BLaER1 treated with 17β-estradiol and CSF1 and Interleukin-3, amounts not matched to agents 10 nM and 100 nM (cell line): ENCODE data around the gene SEPTIN7.
"Not testable (repeated sequence)": the region's sequence is repeated elsewhere in the genome, so short reads cannot be mapped to it uniquely, and the experiment has no call there.

Experiments
- H3K27ac ChIP-seq, 11 experiments: shearing (Covaris generic); formaldehyde crosslinking; 2 replicates each; pipeline ENCODE4 v1.8.1; 2022
- H3K27me3 ChIP-seq, 11 experiments: shearing (Covaris generic); formaldehyde crosslinking; 2 replicates each; pipeline ENCODE4 v1.8.1; 2022
- H3K36me3 ChIP-seq, 11 experiments: shearing (Covaris generic); formaldehyde crosslinking; 2 replicates each; pipeline ENCODE4 v1.8.1; 2022
- H3K4me1 ChIP-seq, 10 experiments: shearing (Covaris generic); formaldehyde crosslinking; 2 replicates each; pipeline ENCODE4 v1.8.1; 2022
- H3K4me2 ChIP-seq, 11 experiments: shearing (Covaris generic); formaldehyde crosslinking; 2 replicates each; pipeline ENCODE4 v1.8.1; 2022
- H3K4me3 ChIP-seq, 10 experiments: shearing (Covaris generic); formaldehyde crosslinking; 2 replicates each; pipeline ENCODE4 v1.8.1; 2022
- H3K9ac ChIP-seq, 11 experiments: shearing (Covaris generic); formaldehyde crosslinking; 2 replicates each; pipeline ENCODE4 v1.8.1; 2022
- H3K9me3 ChIP-seq, 11 experiments: shearing (Covaris generic); formaldehyde crosslinking; replicated peaks in 1 of 11; 2 replicates each; pipeline ENCODE4 v1.8.1; 2022
- H4K20me1 ChIP-seq, 11 experiments: shearing (Covaris generic); formaldehyde crosslinking; 2 replicates each; pipeline ENCODE4 v1.8.1; 2022
- Cebpa-rat ChIP-seq, 11 experiments: shearing (Covaris generic); IDR thresholded peaks; 2 replicates each; pipeline ENCODE4 v1.8.1; 2022

The SEPTIN7 gene

DNA sequence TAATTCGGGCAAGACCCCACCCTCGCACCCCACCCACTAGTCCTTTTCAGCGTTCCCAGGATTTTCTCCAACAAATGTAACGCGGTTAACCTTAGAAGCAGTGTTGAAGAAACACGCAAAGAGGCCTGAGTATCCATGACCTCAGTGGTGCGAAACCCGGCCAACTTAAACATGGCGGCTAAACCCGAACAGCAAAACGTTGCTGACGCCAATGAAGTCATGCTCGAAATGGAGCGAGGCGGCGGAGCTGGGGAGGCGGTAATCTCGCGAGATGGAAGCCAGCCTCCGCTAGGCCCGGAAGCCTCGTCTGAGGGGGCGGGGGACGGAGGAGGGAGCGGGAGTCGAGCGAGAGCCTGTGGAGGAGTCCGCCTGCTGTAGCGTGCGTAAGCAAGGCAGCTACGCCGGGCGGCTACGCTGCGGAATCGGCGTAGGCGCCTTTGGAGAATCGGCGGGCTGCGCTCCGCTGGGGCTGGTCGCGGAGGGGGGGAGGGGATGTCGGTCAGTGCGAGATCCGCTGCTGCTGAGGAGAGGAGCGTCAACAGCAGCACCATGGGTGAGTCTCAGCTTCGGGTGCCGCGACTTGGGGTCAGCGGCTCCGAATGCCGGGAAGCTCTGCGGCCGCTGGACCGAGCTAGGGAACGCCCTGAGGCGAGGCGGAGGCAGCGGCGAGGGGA lies at the start of gene SEPTIN7:
TSS of gene SEPTIN7 (plus strand) at position 340 of the 674 bp plus-strand sequence. CDS start at position 493, 153 bp downstream.
- Histone ChIP-seq H3K27me3 (no peaks in the 10 kb centered on the region), H4K20me1 (peaks cover 39 to 44% (median 42%) of the 10 kb centered on the region in 11 experiments), H3K4me2 (peak within 1 kb of the TSS; percentile 81 to 98 (median 90)), H3K9me3 (peaks cover 0 to 5% (median 1%) of the 10 kb centered on the region in 11 experiments; a peak in 8 of 22 replicates), H3K27ac (peak within 1 kb of the TSS; percentile 91 to 99 (median 97)), H3K4me1 (peaks cover 18 to 52% (median 32%) of the 10 kb centered on the region in 10 experiments), H3K36me3 (peaks cover 0 to 21% (median 18%) of the 10 kb centered on the region in 11 experiments; a peak in 16 of 22 replicates), H3K4me3 (peak within 1 kb of the TSS; percentile 84 to 94 (median 88)), H3K9ac (peak within 1 kb of the TSS; percentile 94 to 99 (median 97))
- no peak for TF ChIP-seq Cebpa-rat (IDR thresholded peaks at IDR 0.05)

DNA sequence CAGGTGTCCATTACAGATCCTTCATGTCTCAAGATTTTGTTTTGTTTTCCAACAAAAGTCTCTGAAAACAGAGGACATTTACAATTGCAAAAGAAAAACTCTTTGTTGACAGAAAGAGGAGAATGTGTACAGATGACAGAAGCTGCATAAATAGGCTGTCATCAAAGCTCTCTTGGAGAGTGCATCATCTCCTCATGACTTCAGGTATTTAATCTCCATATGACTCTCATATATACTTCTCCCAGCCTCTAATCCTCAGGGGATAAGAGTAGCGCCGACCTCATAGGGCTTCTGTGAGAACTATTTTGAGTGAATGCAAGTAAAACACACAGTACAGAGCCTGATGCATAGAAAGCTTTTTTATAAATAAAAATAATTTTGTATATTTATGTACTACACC lies 48.1 kb upstream of the SEPTIN7 start:
- no peak for TF ChIP-seq Cebpa-rat (IDR thresholded peaks at IDR 0.05)
- H3K36me3 ChIP-seq, result no peaks in the 10 kb centered on the region
- no peak overlapping the region for H3K4me3 ChIP-seq
- H3K4me2 ChIP-seq, result no peak overlapping the region
- H3K27ac ChIP-seq, result no peak overlapping the region
- H3K9ac ChIP-seq, result no peak overlapping the region
- no peaks in the 10 kb centered on the region; a peak in 1 of 22 replicates for H3K9me3 ChIP-seq
- H3K27me3 ChIP-seq, result no peaks in the 10 kb centered on the region
- no peaks in the 10 kb centered on the region for H3K4me1 ChIP-seq
- H4K20me1 ChIP-seq, result no peaks in the 10 kb centered on the region

GRCh38 chr7:35753761-35754603 lies 46.9 kb upstream of the SEPTIN7 start:
- H3K9ac ChIP-seq, result no peak overlapping the region
- no peaks in the 10 kb centered on the region for H3K36me3 ChIP-seq
- H3K27ac ChIP-seq, result no peak overlapping the region
- no peaks in the 10 kb centered on the region for H4K20me1 ChIP-seq
- no peak overlapping the region for H3K4me3 ChIP-seq
- H3K9me3 ChIP-seq, result no peaks in the 10 kb centered on the region; a peak in 1 of 22 replicates
- H3K27me3 ChIP-seq, result no peaks in the 10 kb centered on the region
- TF ChIP-seq Cebpa-rat (IDR thresholded peaks at IDR 0.05), result no peak
- H3K4me1 ChIP-seq, result no peaks in the 10 kb centered on the region
- H3K4me2 ChIP-seq, result no peak overlapping the region

DNA sequence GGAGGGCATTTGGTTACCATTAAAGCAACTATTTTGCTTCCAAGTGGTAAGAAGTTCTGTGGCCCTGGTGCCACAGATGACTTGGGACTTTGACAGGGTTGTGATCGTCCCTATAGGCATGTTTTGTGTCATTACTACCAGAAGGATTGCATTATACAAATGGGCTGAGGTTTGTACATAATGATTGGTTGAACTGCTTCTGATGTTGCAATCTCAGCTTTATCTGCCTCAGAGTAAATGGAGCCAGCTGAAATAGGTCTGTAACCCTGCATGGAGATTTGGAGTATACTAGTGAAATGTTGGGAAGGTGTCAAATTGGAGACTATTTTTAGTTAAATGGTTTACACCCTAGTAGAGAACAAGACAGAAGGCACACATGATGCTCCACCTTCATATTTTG lies 46.1 kb upstream of the SEPTIN7 start:
- Histone ChIP-seq H3K4me2 (no peak overlapping the region), H4K20me1 (no peaks in the 10 kb centered on the region), H3K4me3 (no peak overlapping the region), H3K4me1 (no peaks in the 10 kb centered on the region), H3K9ac (no peak overlapping the region), H3K36me3 (no peaks in the 10 kb centered on the region), H3K27me3 (no peaks in the 10 kb centered on the region), H3K27ac (no peak overlapping the region), H3K9me3 (no peaks in the 10 kb centered on the region; a peak in 1 of 22 replicates)
- peak in 1 of 11 experiments; percentile 24; a peak in 1 of 22 replicates for TF ChIP-seq Cebpa-rat (IDR thresholded peaks at IDR 0.05)

DNA sequence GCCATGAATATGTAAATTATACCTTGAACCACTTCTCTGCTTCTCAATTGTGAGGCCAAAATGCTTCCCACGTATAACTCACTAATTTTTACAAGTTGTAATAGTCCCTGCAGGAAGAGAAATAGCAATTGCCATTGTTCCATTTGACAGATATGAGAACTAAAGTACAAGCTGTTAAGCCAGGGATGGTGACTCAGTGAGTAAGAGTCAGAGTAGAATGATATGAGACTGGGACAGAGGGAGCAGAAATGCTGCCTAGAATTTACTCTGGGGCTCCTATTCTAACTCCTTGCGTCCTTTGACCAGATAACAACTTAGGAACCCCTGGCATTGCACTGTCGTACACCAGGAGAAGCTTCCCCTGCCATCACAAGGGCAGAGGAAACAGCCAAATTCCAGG lies 45.1 kb upstream of the SEPTIN7 start:
- no peaks in the 10 kb centered on the region for H3K36me3 ChIP-seq
- no peak for TF ChIP-seq Cebpa-rat (IDR thresholded peaks at IDR 0.05)

DNA sequence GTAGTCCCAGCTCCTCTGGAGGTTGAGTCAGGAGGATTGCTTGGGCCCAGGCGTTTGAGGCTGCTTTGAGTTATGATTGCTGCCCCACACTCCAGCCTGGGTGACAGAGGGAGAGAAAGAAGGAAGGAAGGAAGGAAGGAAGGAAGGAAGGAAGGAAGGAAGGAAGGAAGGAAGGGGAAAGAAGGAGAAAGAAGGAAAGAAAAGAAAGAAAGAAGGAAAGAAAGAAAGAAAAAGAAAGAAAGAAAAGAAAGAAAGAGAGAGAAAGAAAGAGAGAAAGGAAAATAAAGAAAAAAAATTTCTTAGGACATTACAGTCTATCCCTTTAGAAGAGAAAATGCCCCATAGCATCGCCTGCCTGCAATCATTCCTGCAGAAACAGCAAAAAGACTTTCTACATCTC lies 44.4 kb upstream of the SEPTIN7 start:
- not testable (repeated sequence) for H3K9ac ChIP-seq, H4K20me1 ChIP-seq

More for the DNA sequence above, 45.1 kb upstream of the SEPTIN7 start:
- H3K9me3 ChIP-seq, result no peaks in the 10 kb centered on the region; a peak in 1 of 22 replicates
- no peaks in the 10 kb centered on the region for H3K4me1 ChIP-seq
- no peak overlapping the region for H3K9ac ChIP-seq
- H3K4me3 ChIP-seq, result no peak overlapping the region
- H3K27ac ChIP-seq, result no peak overlapping the region
- H3K27me3 ChIP-seq, result no peaks in the 10 kb centered on the region
- no peaks in the 10 kb centered on the region for H4K20me1 ChIP-seq
- no peak overlapping the region for H3K4me2 ChIP-seq

DNA sequence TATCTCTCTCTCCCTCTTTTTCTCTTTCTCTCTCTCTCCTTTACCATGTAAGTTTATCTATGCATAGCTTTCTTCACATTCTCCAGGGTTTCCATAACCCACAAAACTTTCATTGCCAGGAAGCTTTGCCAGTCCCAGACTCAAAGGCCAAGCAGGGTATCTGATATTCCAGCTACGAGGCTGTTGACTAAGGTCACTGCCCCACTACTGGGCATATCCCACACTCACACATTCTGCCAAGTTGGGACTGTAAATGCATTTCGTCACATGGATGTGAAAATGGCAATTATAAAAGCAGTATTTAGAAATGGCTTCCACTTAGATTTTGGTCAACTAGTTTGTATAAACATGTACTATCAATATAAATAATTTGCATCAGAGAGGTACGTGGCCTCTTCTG lies 43.3 kb upstream of the SEPTIN7 start:
- Histone ChIP-seq H3K27me3 (no peaks in the 10 kb centered on the region), H3K9me3 (no peaks in the 10 kb centered on the region), H3K4me1 (no peaks in the 10 kb centered on the region), H4K20me1 (no peaks in the 10 kb centered on the region), H3K4me3 (no peak overlapping the region), H3K27ac (no peak overlapping the region), H3K36me3 (no peaks in the 10 kb centered on the region), H3K4me2 (no peak overlapping the region), H3K9ac (no peak overlapping the region)
- no peak for TF ChIP-seq Cebpa-rat (IDR thresholded peaks at IDR 0.05)

More for the DNA sequence above, 44.4 kb upstream of the SEPTIN7 start:
- H3K4me2 ChIP-seq, H3K27me3 ChIP-seq, H3K27ac ChIP-seq, H3K4me1 ChIP-seq, H3K36me3 ChIP-seq, H3K9me3 ChIP-seq, H3K4me3 ChIP-seq: not testable (repeated sequence)

GRCh38 chr7:35758421-35758820 lies 42.4 kb upstream of the SEPTIN7 start:
- Histone ChIP-seq H4K20me1 (no peaks in the 10 kb centered on the region), H3K27me3 (no peaks in the 10 kb centered on the region), H3K27ac (no peak overlapping the region), H3K4me1 (no peaks in the 10 kb centered on the region), H3K9me3 (no peaks in the 10 kb centered on the region), H3K4me2 (no peak overlapping the region), H3K4me3 (no peak overlapping the region), H3K36me3 (no peaks in the 10 kb centered on the region), H3K9ac (no peak overlapping the region)
- TF ChIP-seq Cebpa-rat (IDR thresholded peaks at IDR 0.05), result no peak

- H3K4me2 ChIP-seq, result no peak overlapping the region
- H3K36me3 ChIP-seq, result no peaks in the 10 kb centered on the region
- H3K4me1 ChIP-seq, result no peaks in the 10 kb centered on the region
- no peaks in the 10 kb centered on the region for H4K20me1 ChIP-seq
- no peaks in the 10 kb centered on the region for H3K27me3 ChIP-seq
- no peak overlapping the region for H3K9ac ChIP-seq
- no peak overlapping the region for H3K4me3 ChIP-seq
- no peak for TF ChIP-seq Cebpa-rat (IDR thresholded peaks at IDR 0.05)
- no peak overlapping the region for H3K27ac ChIP-seq
- H3K9me3 ChIP-seq, result no peaks in the 10 kb centered on the region
These were observed 40.6 kb upstream of the SEPTIN7 start for GRCh38 chr7:35760143-35760745.
